DMS53 treated with DMSO at 0.1 percent for 48 hours (cell line): ENCODE data around the gene FSTL4.

Source experiments
- DNase-seq: peaks from one replicate; lab custom pipeline; 2025; ENCODE audit not compliant: unreplicated experiment; lab: John Stamatoyannopoulos, UW

FSTL4 gene

GRCh38 chr5:133304707-133305216 lies 307.6 kb downstream of the FSTL4 start:
- DNase-seq, result no peak

GRCh38 chr5:133304178-133304577 lies 308.2 kb downstream of the FSTL4 start:
- DNase-seq, result no peak

GRCh38 chr5:133303298-133303697 lies 309.0 kb downstream of the FSTL4 start:
- DNase-seq, result no peak

GRCh38 chr5:133299728-133300127 lies 312.6 kb downstream of the FSTL4 start:
- no peak for DNase-seq

GRCh38 chr5:133299021-133299420 lies 313.3 kb downstream of the FSTL4 start:
- DNase-seq, result no peak

GRCh38 chr5:133298447-133298846 lies 313.9 kb downstream of the FSTL4 start:
- DNase-seq, result no peak

- DNase-seq, result no peak
These were observed 315.0 kb downstream of the FSTL4 start for GRCh38 chr5:133297293-133297692.

GRCh38 chr5:133296624-133297023 lies 315.7 kb downstream of the FSTL4 start:
- DNase-seq, result no peak

GRCh38 chr5:133295520-133295919 lies 316.8 kb downstream of the FSTL4 start:
- DNase-seq, result no peak

- no peak for DNase-seq
These were observed 318.0 kb downstream of the FSTL4 start for GRCh38 chr5:133294380-133294779.

GRCh38 chr5:133293960-133294359 lies 318.4 kb downstream of the FSTL4 start:
- DNase-seq, result no peak

- DNase-seq, result no peak
These were observed 320.0 kb downstream of the FSTL4 start for GRCh38 chr5:133292300-133292699.

- no peak for DNase-seq
These were observed 320.8 kb downstream of the FSTL4 start for GRCh38 chr5:133291524-133291923.

- DNase-seq, result no peak
These were observed 321.6 kb downstream of the FSTL4 start for GRCh38 chr5:133290669-133291240.

- no peak for DNase-seq
These were observed 322.5 kb downstream of the FSTL4 start for GRCh38 chr5:133289686-133290367.

GRCh38 chr5:133287500-133287899 lies 324.8 kb downstream of the FSTL4 start:
- no peak for DNase-seq

- no peak for DNase-seq
These were observed 325.9 kb downstream of the FSTL4 start for GRCh38 chr5:133286483-133286882.

GRCh38 chr5:133285583-133286021 lies 326.7 kb downstream of the FSTL4 start:
- DNase-seq, result no peak

- no peak for DNase-seq
These were observed 328.0 kb downstream of the FSTL4 start for GRCh38 chr5:133284306-133284705.

GRCh38 chr5:133278317-133278716 lies 334.0 kb downstream of the FSTL4 start:
- no peak for DNase-seq

GRCh38 chr5:133277744-133278143 lies 334.6 kb downstream of the FSTL4 start:
- DNase-seq, result no peak

GRCh38 chr5:133276171-133276570 lies 336.2 kb downstream of the FSTL4 start:
- DNase-seq, result no peak

GRCh38 chr5:133275631-133276030 lies 336.7 kb downstream of the FSTL4 start:
- no peak for DNase-seq
